Measurements from ENCODE around the gene STX11.
A peak's percentile ranks its signal among the peaks of the same experiment; 100 is the strongest.

STX11 gene

GRCh38 chr6:144215932-144216667 is 65.8 kb downstream of the STX11 start:
- peak; percentile 63 for TF ChIP-seq CTCF (conservative IDR thresholded peaks at IDR 0.05; ENCODE audit: low read depth, low read length)
- peak; percentile 86 for DNase-seq (ENCODE audit: low read depth)
- H3K4me3 ChIP-seq (ENCODE audit: low read length): peak overlapping the region; percentile 77

- TF ChIP-seq CTCF (conservative IDR thresholded peaks at IDR 0.05; ENCODE audit: low read depth, low read length): peak; percentile 19
- peak overlapping the region; percentile 77 for H3K4me3 ChIP-seq (ENCODE audit: low read length)
- DNase-seq (ENCODE audit: low read depth): no peak
Observed at GRCh38 chr6:144216668-144217218, 66.4 kb downstream of the STX11 start.

- no peak for TF ChIP-seq CTCF (conservative IDR thresholded peaks at IDR 0.05; ENCODE audit: low read depth, low read length)
- H3K4me3 ChIP-seq (ENCODE audit: low read length): peak overlapping the region; percentile 77
- DNase-seq (ENCODE audit: low read depth): no peak
Observed at GRCh38 chr6:144217264-144217663, 66.9 kb downstream of the STX11 start.

GRCh38 chr6:144217797-144218196 is 67.5 kb downstream of the STX11 start:
- no peak for DNase-seq (ENCODE audit: low read depth)
- no peak for TF ChIP-seq CTCF (conservative IDR thresholded peaks at IDR 0.05; ENCODE audit: low read depth, low read length)
- H3K4me3 ChIP-seq (ENCODE audit: low read length): no peak overlapping the region

- TF ChIP-seq CTCF (conservative IDR thresholded peaks at IDR 0.05; ENCODE audit: low read depth, low read length): peak; percentile 64
- no peak overlapping the region for H3K4me3 ChIP-seq (ENCODE audit: low read length)
- no peak for DNase-seq (ENCODE audit: low read depth)
Observed at GRCh38 chr6:144219056-144219685, 68.9 kb downstream of the STX11 start.

GRCh38 chr6:144220031-144220790 is 69.9 kb downstream of the STX11 start:
- no peak overlapping the region for H3K4me3 ChIP-seq (ENCODE audit: low read length)
- DNase-seq (ENCODE audit: low read depth): no peak
- TF ChIP-seq CTCF (conservative IDR thresholded peaks at IDR 0.05; ENCODE audit: low read depth, low read length): no peak

Data from retinal pigment epithelial cell (primary cell).